HEK293 (cell line): Measurements from ENCODE around the gene CAMKK1.

Source experiments
- GLI4 ChIP-seq: fragments of 450-650 bp; formaldehyde crosslinking; IDR thresholded peaks from 2 replicates; pipeline ENCODE4 v1.5.1; 2016; ENCODE audit warnings: missing biosample characterization, missing genetic modification characterization
- PBX3 ChIP-seq: sonication (generic); formaldehyde crosslinking; IDR thresholded peaks from 2 replicates; pipeline ENCODE4 v1.8.1; 2022; ENCODE audit warnings: mild to moderate bottlenecking, moderate library complexity, missing genetic modification reagents
- REST ChIP-seq: fragments of 450-650 bp; formaldehyde crosslinking; IDR thresholded peaks from 2 replicates; pipeline ENCODE4 v1.5.1; 2016; ENCODE audit warnings: missing biosample characterization, missing genetic modification characterization
- TCF7L2 ChIP-seq: IDR thresholded peaks from 2 replicates; pipeline ENCODE4 v1.6.1; 2011; ENCODE audit warnings: low read depth, mild to moderate bottlenecking, inconsistent platforms, low read length, moderate library complexity, borderline replicate concordance
- YY1 ChIP-seq: fragments of 450-650 bp; formaldehyde crosslinking; IDR thresholded peaks from 2 replicates; pipeline ENCODE4 v1.5.1; 2018; ENCODE audit warnings: missing biosample characterization, missing genetic modification characterization
- ZBTB7A ChIP-seq: fragments of 450-650 bp; formaldehyde crosslinking; IDR thresholded peaks from 2 replicates; pipeline ENCODE4 v1.5.1; 2016; ENCODE audit warnings: low read depth, missing biosample characterization, missing genetic modification characterization
- ZFP3 ChIP-seq: fragments of 450-650 bp; formaldehyde crosslinking; IDR thresholded peaks from 2 replicates; pipeline ENCODE4 v1.5.1; 2016; ENCODE audit warnings: low read depth, missing biosample characterization, missing genetic modification characterization
- ZNF16 ChIP-seq: fragments of 450-650 bp; formaldehyde crosslinking; IDR thresholded peaks from 2 replicates; pipeline ENCODE4 v1.5.1; 2016; ENCODE audit warnings: low read depth, missing biosample characterization, missing genetic modification characterization
- ZNF175 ChIP-seq: fragments of 450-650 bp; formaldehyde crosslinking; IDR thresholded peaks from 2 replicates; pipeline ENCODE4 v1.5.1; 2016; ENCODE audit warnings: missing biosample characterization, missing genetic modification characterization
- ZNF24 ChIP-seq: fragments of 450-650 bp; formaldehyde crosslinking; IDR thresholded peaks from 2 replicates; pipeline ENCODE4 v1.5.1; 2016; ENCODE audit warnings: missing biosample characterization, missing genetic modification characterization
- ZNF266 ChIP-seq: fragments of 450-650 bp; formaldehyde crosslinking; IDR thresholded peaks from 2 replicates; pipeline ENCODE4 v1.5.1; 2016; ENCODE audit warnings: missing biosample characterization, missing genetic modification characterization, low read depth
- TF ChIP-seq, protein P1 (sequence below): fragments of 450-650 bp; formaldehyde crosslinking; IDR thresholded peaks from 2 replicates; pipeline ENCODE4 v1.5.1; 2016; ENCODE audit warnings: missing biosample characterization, missing genetic modification characterization
- TF ChIP-seq, protein P2 (sequence below): fragments of 450-650 bp; formaldehyde crosslinking; IDR thresholded peaks from 2 replicates; pipeline ENCODE4 v1.5.1; 2016; ENCODE audit warnings: missing biosample characterization, missing genetic modification characterization
- TF ChIP-seq, protein P3 (sequence below): fragments of 450-650 bp; formaldehyde crosslinking; IDR thresholded peaks from 2 replicates; pipeline ENCODE4 v1.5.1; 2016; ENCODE audit warnings: missing biosample characterization, missing genetic modification characterization, low read depth

DNA sequence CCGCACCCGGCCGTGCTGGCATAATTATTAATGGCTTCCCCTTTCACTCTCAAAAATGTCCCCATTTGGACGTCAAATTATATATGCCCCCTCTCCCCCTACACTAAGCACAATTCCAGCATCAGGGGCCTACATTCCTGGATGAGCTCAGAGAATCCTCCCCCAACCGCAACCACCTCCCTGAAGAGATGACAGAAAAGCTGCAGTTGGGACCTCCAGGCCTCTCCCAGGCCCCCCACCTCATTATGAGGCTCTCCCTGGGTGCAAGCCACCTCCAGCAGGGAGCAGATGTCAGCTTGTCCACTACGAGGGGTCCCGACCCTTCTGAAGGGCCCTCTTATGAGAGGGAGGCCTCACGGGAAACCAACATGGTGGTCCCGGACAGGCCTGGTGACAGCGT is 28.3 kb downstream of the CAMKK1 start:
- TF ChIP-seq REST (tag by site-specific recombination) (no peak), GLI4 (tag by site-specific recombination) (no peak), ZBTB7A (tag by site-specific recombination) (no peak), ZFP3 (no peak), ZNF175 (no peak), PBX3 (CRISPR knock-in tag) (no peak), ZNF24 (tag by site-specific recombination) (no peak), YY1 (tag by site-specific recombination) (no peak), ZNF266 (no peak), ZNF16 (tag by site-specific recombination) (no peak), TCF7L2 (no peak)
- TF ChIP-seq, protein P1, sequence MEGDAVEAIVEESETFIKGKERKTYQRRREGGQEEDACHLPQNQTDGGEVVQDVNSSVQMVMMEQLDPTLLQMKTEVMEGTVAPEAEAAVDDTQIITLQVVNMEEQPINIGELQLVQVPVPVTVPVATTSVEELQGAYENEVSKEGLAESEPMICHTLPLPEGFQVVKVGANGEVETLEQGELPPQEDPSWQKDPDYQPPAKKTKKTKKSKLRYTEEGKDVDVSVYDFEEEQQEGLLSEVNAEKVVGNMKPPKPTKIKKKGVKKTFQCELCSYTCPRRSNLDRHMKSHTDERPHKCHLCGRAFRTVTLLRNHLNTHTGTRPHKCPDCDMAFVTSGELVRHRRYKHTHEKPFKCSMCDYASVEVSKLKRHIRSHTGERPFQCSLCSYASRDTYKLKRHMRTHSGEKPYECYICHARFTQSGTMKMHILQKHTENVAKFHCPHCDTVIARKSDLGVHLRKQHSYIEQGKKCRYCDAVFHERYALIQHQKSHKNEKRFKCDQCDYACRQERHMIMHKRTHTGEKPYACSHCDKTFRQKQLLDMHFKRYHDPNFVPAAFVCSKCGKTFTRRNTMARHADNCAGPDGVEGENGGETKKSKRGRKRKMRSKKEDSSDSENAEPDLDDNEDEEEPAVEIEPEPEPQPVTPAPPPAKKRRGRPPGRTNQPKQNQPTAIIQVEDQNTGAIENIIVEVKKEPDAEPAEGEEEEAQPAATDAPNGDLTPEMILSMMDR: no peak
- TF ChIP-seq, protein P2, sequence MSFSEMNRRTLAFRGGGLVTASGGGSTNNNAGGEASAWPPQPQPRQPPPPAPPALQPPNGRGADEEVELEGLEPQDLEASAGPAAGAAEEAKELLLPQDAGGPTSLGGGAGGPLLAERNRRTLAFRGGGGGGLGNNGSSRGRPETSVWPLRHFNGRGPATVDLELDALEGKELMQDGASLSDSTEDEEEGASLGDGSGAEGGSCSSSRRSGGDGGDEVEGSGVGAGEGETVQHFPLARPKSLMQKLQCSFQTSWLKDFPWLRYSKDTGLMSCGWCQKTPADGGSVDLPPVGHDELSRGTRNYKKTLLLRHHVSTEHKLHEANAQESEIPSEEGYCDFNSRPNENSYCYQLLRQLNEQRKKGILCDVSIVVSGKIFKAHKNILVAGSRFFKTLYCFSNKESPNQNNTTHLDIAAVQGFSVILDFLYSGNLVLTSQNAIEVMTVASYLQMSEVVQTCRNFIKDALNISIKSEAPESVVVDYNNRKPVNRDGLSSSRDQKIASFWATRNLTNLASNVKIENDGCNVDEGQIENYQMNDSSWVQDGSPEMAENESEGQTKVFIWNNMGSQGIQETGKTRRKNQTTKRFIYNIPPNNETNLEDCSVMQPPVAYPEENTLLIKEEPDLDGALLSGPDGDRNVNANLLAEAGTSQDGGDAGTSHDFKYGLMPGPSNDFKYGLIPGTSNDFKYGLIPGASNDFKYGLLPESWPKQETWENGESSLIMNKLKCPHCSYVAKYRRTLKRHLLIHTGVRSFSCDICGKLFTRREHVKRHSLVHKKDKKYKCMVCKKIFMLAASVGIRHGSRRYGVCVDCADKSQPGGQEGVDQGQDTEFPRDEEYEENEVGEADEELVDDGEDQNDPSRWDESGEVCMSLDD (tag by site-specific recombination): no peak
- TF ChIP-seq, protein P3, sequence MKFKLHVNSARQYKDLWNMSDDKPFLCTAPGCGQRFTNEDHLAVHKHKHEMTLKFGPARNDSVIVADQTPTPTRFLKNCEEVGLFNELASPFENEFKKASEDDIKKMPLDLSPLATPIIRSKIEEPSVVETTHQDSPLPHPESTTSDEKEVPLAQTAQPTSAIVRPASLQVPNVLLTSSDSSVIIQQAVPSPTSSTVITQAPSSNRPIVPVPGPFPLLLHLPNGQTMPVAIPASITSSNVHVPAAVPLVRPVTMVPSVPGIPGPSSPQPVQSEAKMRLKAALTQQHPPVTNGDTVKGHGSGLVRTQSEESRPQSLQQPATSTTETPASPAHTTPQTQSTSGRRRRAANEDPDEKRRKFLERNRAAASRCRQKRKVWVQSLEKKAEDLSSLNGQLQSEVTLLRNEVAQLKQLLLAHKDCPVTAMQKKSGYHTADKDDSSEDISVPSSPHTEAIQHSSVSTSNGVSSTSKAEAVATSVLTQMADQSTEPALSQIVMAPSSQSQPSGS (tag by site-specific recombination): no peak
